Measurements from ENCODE around the gene TRA2A.

- no peak for TF ChIP-seq CTCF (conservative IDR thresholded peaks at IDR 0.05)
- no peak for TF ChIP-seq ZFX (IDR thresholded peaks at IDR 0.05)
Observed at GRCh38 chr7:23494009-23494408, 37.8 kb downstream of the TRA2A start.

All from C4-2B (cell line).